Epithelial cell of alveolus of lung (primary cell): ENCODE results near the gene ADIG. TPM values are rescaled to one million over a fixed set of nuclear protein-coding genes. Genes with fewer than 3 reads are reported as not detected.

Source experiments
- total RNA-seq: library from RNA; depleted of rRNA; stranded (reverse); fragments of >200 nt; gene quantifications from 2 replicates; pipeline ENCODE4 v1.2.1, GENCODE V29; 2015

The ADIG gene
- total RNA-seq, result not detected in 2 replicates

DNA sequence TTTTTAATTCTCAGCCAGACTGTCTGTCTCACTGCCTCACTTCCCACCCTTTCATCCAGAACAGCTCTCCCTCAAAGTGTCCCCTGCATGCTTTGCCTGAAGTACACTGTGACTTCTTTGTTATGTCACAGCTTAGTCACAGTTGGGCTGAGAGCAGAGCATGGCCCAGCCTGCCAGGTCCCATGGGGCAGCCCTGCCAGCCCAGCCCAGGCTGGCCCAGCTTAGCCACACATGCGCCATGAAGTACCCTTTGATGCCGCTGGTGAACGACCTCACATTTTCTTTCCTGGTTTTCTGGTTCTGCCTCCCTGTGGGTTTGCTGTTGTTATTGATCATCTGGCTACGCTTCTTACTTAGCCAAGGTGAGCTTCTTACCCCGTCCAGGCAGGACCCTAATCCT is at the start of gene ADIG:
Gene ADIG (plus strand): TSS at position 185 of the 400 bp plus-strand sequence. CDS start 54 bp downstream, at position 239.

DNA sequence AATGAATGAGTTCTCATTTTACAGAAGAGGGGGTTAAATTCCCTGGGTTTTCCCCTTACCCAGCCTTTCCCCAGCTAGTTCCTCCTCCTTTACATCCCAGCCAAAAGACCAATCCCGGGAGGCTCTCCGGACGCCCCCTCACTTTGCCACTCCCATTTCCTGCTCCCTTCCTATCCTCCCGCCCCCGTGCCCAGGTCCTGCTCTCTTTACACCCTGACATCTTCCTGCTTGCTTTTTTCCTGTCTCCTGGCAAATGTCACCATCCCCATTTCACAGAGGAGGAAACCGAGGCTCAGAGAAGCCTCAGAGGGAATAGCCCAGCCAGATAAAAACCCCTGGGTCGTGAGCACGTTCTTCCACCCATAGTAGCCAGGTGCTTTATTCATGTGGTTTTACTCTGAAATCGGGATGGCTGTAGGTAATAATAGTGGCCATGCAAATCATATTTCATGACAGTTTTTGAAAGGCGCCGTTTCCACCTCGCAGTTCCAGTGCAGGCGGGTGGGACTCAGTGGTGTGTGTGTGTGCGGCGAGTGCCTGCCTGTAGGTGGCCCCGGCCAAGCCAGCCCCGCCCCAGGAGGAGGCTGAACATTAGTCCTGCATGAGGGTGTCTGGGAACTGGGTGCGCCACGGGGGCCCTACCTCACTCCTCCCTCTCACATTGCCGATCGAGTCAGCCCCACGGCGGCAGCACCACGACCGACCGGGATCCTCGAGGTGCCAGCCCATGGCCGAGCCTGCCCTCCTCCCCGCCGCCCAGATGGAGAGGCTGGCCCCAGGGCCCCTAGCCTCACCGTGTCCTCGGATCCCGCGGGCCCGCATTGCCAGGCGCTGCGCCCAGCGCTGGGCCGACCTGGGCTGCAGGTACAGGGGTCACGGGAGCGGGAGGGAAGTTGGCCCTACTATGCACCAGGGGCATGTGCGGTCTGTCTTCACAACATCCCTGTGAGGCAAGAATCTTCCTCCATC is 20.5 kb downstream of the ADIG start, which contains the start of gene ARHGAP40:
Gene ARHGAP40 (plus strand): TSS at position 594 of the 969 bp plus-strand sequence.

Other genes starting within 250 kb of the ADIG start
- gene LBP, start 234.7 kb upstream of the ADIG start, total RNA-seq, result 1.3 TPM in 1 of 2 replicates, not detected in the other
- gene SNHG17, start 145.9 kb upstream of the ADIG start, total RNA-seq, result 17.5 and 25.6 TPM in 2 replicates
- 15.1 and 16.7 TPM in 2 replicates for gene RALGAPB, start 108.4 kb upstream of the ADIG start, total RNA-seq
- gene ARHGAP40, start 20.6 kb downstream of the ADIG start, total RNA-seq, result 0.91 TPM in 1 of 2 replicates, not detected in the other
- not detected in 2 replicates for gene SLC32A1, start 143.3 kb downstream of the ADIG start, total RNA-seq
- gene ACTR5, start 167.3 kb downstream of the ADIG start, total RNA-seq, result 4.6 and 5.3 TPM in 2 replicates
- 0.39 and 0.56 TPM in 2 replicates for gene PPP1R16B, start 224.5 kb downstream of the ADIG start, total RNA-seq